ENCODE results near the gene TTC12. TPM values are rescaled to one million over a fixed set of nuclear protein-coding genes. Genes with fewer than 3 reads are reported as not detected.

The TTC12 gene
- total RNA-seq, 1 donor from 2014 or later, result 20.4 TPM

DNA sequence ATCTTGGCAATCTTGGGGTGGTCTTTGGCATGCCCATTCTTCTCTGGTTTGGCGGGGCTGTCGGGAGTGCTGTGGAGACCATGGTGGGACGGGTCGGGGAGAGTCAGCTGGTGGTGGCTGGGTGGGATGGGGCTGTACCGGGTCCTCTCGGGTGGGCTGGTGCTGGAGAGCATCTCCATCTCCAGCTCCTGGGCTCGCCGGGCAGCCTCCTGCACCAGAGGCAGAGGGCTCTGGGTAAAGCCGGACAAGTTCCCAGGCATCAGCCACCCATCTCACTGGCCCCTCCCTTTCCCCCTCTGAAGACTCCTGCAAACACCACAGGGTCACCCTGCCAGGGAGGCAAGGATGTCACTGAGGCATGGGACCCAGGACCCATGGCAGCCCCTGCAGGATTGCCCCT is 98.3 kb downstream of the TTC12 start:
- no peak overlapping the region for H3K27ac ChIP-seq
- H3K27me3 ChIP-seq, result no peaks in the 10 kb centered on the region
- DNase-seq (ENCODE audit: extremely low spot score in 2 of 2), result no peak
- no peaks in the 10 kb centered on the region for H3K4me1 ChIP-seq
- H3K36me3 ChIP-seq, result no peaks in the 10 kb centered on the region
- no peaks in the 10 kb centered on the region for H3K9me3 ChIP-seq
- TF ChIP-seq POLR2AphosphoS5 (IDR thresholded peaks at IDR 0.05; ENCODE audit: insufficient read depth in 1 of 2, low read depth in 1 of 2) (no peak), POLR2A (IDR thresholded peaks at IDR 0.05) (no peak)
- TF ChIP-seq, protein P1, sequence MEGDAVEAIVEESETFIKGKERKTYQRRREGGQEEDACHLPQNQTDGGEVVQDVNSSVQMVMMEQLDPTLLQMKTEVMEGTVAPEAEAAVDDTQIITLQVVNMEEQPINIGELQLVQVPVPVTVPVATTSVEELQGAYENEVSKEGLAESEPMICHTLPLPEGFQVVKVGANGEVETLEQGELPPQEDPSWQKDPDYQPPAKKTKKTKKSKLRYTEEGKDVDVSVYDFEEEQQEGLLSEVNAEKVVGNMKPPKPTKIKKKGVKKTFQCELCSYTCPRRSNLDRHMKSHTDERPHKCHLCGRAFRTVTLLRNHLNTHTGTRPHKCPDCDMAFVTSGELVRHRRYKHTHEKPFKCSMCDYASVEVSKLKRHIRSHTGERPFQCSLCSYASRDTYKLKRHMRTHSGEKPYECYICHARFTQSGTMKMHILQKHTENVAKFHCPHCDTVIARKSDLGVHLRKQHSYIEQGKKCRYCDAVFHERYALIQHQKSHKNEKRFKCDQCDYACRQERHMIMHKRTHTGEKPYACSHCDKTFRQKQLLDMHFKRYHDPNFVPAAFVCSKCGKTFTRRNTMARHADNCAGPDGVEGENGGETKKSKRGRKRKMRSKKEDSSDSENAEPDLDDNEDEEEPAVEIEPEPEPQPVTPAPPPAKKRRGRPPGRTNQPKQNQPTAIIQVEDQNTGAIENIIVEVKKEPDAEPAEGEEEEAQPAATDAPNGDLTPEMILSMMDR (IDR thresholded peaks at IDR 0.05), result no peak
- intact Hi-C loops (cut with DNase I), result no loop called here
- H3K4me3 ChIP-seq, result no peak overlapping the region

DNA sequence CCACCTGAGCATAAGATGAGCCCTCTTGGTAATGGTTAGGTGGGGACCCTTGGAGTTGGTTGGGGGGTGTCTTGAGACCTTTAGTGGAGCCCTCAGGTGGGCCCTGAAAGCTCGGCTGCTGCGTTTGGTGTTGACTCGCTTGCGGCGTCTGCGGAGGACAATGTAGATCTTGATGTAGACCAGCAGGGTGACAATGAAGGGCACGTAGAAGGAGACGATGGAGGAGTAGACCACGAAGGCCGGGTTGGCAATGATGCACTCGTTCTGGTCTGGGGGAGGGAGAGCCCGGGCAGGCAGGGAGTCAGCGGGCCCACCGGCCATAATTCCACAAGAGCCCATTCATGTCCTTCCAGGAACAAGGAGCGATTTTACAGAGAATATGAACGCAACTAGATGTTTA is 101.0 kb downstream of the TTC12 start:
- no peaks in the 10 kb centered on the region for H3K27me3 ChIP-seq
- DNase-seq (ENCODE audit: extremely low spot score in 2 of 2), result no peak
- no peaks in the 10 kb centered on the region for H3K4me1 ChIP-seq
- no peaks in the 10 kb centered on the region for H3K36me3 ChIP-seq
- no peaks in the 10 kb centered on the region for H3K9me3 ChIP-seq
- H3K4me3 ChIP-seq, result no peak overlapping the region
- H3K27ac ChIP-seq, result no peak overlapping the region
- intact Hi-C loops (cut with DNase I), result no loop called here
- TF ChIP-seq, protein P1 (IDR thresholded peaks at IDR 0.05), result no peak
- TF ChIP-seq POLR2AphosphoS5 (IDR thresholded peaks at IDR 0.05; ENCODE audit: insufficient read depth in 1 of 2, low read depth in 1 of 2) (no peak), POLR2A (IDR thresholded peaks at IDR 0.05) (no peak)

Other genes with a start within 250 kb of the TTC12 start
- gene ANKK1, start 73.2 kb downstream of the TTC12 start, total RNA-seq, result 1.5 TPM
- gene DRD2, start 160.8 kb downstream of the TTC12 start, total RNA-seq, result 0.49 TPM

Data from vagina (tissue), 2 donors.